Esophagus muscularis mucosa (tissue), 4 donors: ENCODE measurements around the gene PLA2G4F. TPM values are rescaled to one million over a fixed set of nuclear protein-coding genes. Genes with fewer than 3 reads are reported as not detected.

ENCODE experiments used
- DNase-seq: peaks from one replicate; pipeline ENCODE4 v3.0.0-alpha.2; 2017; ENCODE audit errors: extremely low spot score
- H3K27ac ChIP-seq, 4 donors: fragments of 200-600 bp; sonication (generic); replicated peaks in 1 of 4; 1 replicate in 3 of 4; 2 replicates in 1 of 4; pipeline ENCODE4 v1.5.1; 2016 to 2019; ENCODE audit warnings: mild to moderate bottlenecking in 1 of 4
- H3K27me3 ChIP-seq, 4 donors: fragments of 200-600 bp; sonication (generic); one replicate each; pipeline versions ENCODE4 v1.5.1 to v1.6.0; 2016 to 2019
- H3K36me3 ChIP-seq, 4 donors: fragments of 200-600 bp; sonication (generic); one replicate each; pipeline ENCODE4 v1.5.1; 2016 to 2019
- H3K4me1 ChIP-seq, 4 donors: fragments of 200-600 bp; sonication (generic); one replicate each; pipeline ENCODE4 v1.5.1; 2016 to 2019
- H3K4me3 ChIP-seq, 4 donors: fragments of 200-600 bp; sonication (generic); 1 replicate in 2 of 4; 2 replicates in 2 of 4; pipeline ENCODE4 v1.5.1; 2016 to 2019; ENCODE audit warnings: mild to moderate bottlenecking in 4 of 4, moderate library complexity in 1 of 4
- H3K9me3 ChIP-seq, 4 donors: fragments of 200-600 bp; sonication (generic); 1 replicate in 3 of 4; 2 replicates in 1 of 4; pipeline ENCODE4 v1.5.1; 2016 to 2019
- CTCF ChIP-seq, 3 experiments: fragments of 200-600 bp in 2 of 3; fragments of 450-650 bp in 1 of 3; sonication (generic) in 2 of 3; IDR thresholded peaks; one replicate each; pipeline ENCODE4 v1.5.1; 2017 to 2019; ENCODE audit warnings: antibody characterized with exemption in 3 of 3, mild to moderate bottlenecking in 2 of 3, moderate library complexity in 1 of 3
- EP300 ChIP-seq: sonication (generic); formaldehyde crosslinking; IDR thresholded peaks from one replicate; pipeline ENCODE4 v1.6.1; 2017; ENCODE audit warnings: antibody characterized with exemption
- POLR2A ChIP-seq: fragments of 450-650 bp; IDR thresholded peaks from one replicate; pipeline ENCODE4 v1.6.1; 2017; ENCODE audit warnings: antibody characterized with exemption, moderate library complexity, mild to moderate bottlenecking, low read depth
- POLR2AphosphoS5 ChIP-seq, 2 donors: sonication (generic); formaldehyde crosslinking; IDR thresholded peaks; one replicate each; pipeline ENCODE4 v1.6.1; 2017; ENCODE audit warnings: antibody characterized with exemption in 2 of 2
- WGBS: methylation state at CpG from one replicate; pipeline ENCODE4 v1.1.5; 2018; 5-methylcytosine and 5-hydroxymethylcytosine counted together
- intact Hi-C: fragments of 100-400 bp; cut with DNase I; formaldehyde crosslinking; loops from one replicate; pipeline ENCODE4 v1.15.1; 2023
- total RNA-seq, 4 donors: library from RNA; depleted of rRNA; stranded (reverse); fragments of >200 nt; gene quantifications; one replicate each; pipeline versions ENCODE4 v1.1.0 to v1.2.1, GENCODE V29; 2016

PLA2G4F gene
- total RNA-seq, 4 donors from 2014 or later, result 0.11 TPM; not detected in 3

DNA sequence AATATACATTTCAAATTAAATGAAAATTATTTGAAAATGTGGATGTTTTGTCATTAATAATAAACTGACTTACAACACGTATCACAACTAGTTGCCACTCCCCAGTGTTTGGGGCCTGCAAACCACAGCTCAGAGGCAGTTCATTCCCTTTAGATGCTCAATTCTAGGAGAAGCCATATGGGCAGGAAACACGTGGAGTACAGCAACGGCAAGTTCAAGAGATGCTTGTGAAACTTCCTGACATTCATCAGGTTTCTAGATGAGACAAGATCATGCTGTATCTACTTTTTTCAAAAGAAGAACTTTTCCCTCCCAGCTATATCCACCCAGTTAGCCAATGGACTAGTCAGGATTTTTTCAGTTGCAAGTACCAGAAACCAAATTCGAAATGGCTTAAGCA lies 44.5 kb downstream of the PLA2G4F start:
- H3K27ac ChIP-seq, result no peak overlapping the region
- peaks cover 0 to 4% (median 2%) of the 10 kb centered on the region in 4 donors for H3K9me3 ChIP-seq
- intact Hi-C loops, result no loop called here
- peaks cover 0 to 5% (median 0%) of the 10 kb centered on the region in 4 donors for H3K27me3 ChIP-seq
- WGBS, result 60% methylated on average over 4 of the region's 4 CpGs
- H3K36me3 ChIP-seq, result no peaks in the 10 kb centered on the region
- DNase-seq, result no peak
- H3K4me3 ChIP-seq, result no peak overlapping the region
- no peaks in the 10 kb centered on the region for H3K4me1 ChIP-seq
- TF ChIP-seq EP300, result no peak

DNA sequence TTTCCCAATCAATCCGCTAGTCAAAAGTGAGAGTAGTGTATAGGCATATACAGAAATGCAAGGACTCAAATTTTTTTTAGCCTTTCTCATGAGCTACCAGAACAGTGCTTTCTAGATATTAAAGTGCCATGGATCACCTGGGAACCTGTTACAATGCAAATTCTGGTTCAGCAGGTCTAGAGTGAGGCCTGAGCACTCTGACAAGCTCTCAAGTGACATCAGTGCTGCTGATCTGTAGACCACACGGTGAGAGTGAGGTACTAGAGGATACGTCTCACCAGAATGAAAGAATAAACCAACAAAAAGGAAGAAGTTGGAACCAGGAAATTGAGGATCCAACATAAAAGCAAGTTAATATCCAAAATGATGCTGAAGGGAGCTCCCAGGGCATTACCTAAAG lies 46.1 kb downstream of the PLA2G4F start:
- intact Hi-C loops, result no loop called here
- no peaks in the 10 kb centered on the region for H3K36me3 ChIP-seq
- TF ChIP-seq EP300 (no peak), POLR2AphosphoS5 (IDR thresholded peaks at IDR 0.05) (no peak), CTCF (IDR thresholded peaks at IDR 0.05) (no peak), POLR2A (no peak)
- H3K9me3 ChIP-seq, result no peaks in the 10 kb centered on the region
- no peak overlapping the region for H3K27ac ChIP-seq
- no peak overlapping the region for H3K4me3 ChIP-seq
- WGBS, result 61% methylated on average over 3 of the region's 3 CpGs
- no peaks in the 10 kb centered on the region for H3K4me1 ChIP-seq
- no peak for DNase-seq
- peaks cover 0 to 5% (median 0%) of the 10 kb centered on the region in 4 donors for H3K27me3 ChIP-seq

DNA sequence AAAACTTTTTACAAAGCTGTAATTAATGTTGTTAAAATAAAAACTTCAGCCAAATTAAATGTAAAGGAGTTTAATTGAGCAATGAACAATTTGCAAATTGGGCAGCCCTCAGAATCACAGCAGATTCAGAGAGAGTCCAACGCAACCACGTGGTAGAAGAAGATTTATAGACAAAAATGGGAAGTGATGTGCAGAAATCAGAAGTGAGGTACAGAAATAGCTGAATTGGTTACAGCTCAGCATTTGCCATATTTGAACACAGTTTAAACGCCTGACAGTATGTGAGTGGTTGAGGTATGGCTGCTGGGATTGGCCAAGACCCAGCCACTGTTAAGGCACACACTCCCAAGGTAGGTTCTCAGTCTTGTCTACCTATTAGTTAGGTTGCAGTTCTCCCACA lies 47.6 kb downstream of the PLA2G4F start:
- Histone ChIP-seq H3K4me3 (no peak overlapping the region), H3K27me3 (peaks cover 0 to 5% (median 0%) of the 10 kb centered on the region in 4 donors), H3K9me3 (no peaks in the 10 kb centered on the region), H3K4me1 (no peaks in the 10 kb centered on the region), H3K36me3 (no peaks in the 10 kb centered on the region), H3K27ac (no peak overlapping the region)
- 78% methylated on average over 3 of the region's 3 CpGs for WGBS
- no peak for DNase-seq
- intact Hi-C loops, result no loop called here
- no peak for TF ChIP-seq CTCF (IDR thresholded peaks at IDR 0.05)
- TF ChIP-seq EP300, result no peak
- TF ChIP-seq POLR2A, result no peak
- TF ChIP-seq POLR2AphosphoS5 (IDR thresholded peaks at IDR 0.05), result no peak

DNA sequence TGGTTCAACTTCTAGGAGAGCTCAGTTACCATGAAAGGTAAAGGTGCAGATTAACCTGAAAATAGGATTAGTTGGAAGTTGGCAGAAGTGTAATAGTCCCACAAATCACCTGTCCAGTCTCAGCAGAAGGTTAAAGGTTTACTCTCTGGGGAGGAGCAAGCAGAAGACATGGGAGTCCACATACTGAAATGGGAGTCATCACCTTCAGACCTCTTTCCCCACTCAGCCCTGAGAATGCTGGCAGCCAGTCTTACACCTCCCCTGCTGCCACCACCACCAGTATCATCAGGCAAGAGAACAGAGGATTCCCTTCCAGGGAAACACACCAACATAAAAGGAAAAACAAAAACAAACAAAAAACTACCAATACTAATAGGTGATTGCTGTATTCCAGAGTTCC lies 48.2 kb downstream of the PLA2G4F start:
- intact Hi-C loops, result no loop called here
- H3K4me1 ChIP-seq, result no peaks in the 10 kb centered on the region
- TF ChIP-seq CTCF (IDR thresholded peaks at IDR 0.05) (no peak), POLR2A (no peak), EP300 (no peak), POLR2AphosphoS5 (IDR thresholded peaks at IDR 0.05) (no peak)

DNA sequence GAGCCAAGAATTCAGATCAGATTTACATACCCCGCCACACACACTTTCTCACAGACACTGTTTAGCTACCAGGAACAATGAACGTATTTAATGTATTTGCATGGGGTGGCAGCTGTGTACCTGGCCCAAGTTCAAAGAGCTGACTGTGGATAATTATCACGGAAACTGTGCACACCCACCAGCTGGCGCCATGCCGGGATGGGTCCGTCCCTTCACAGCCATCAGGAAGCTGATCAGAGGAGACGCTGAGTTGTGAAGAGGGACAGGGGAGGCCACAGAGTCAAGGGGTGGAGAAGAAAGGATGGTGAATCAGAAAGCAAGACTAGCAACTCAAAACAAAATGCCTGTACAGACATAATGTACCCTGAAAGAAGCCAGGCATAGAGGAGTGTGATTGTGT lies 49.0 kb downstream of the PLA2G4F start:
- Histone ChIP-seq H3K4me1 (no peaks in the 10 kb centered on the region), H3K27me3 (peaks cover 0 to 5% (median 0%) of the 10 kb centered on the region in 4 donors), H3K36me3 (no peaks in the 10 kb centered on the region), H3K9me3 (no peaks in the 10 kb centered on the region), H3K4me3 (no peak overlapping the region), H3K27ac (no peak overlapping the region)
- intact Hi-C loops, result no loop called here
- WGBS, result 56% methylated on average over 7 of the region's 7 CpGs
- DNase-seq, result no peak
- TF ChIP-seq CTCF (IDR thresholded peaks at IDR 0.05) (no peak), POLR2A (no peak), POLR2AphosphoS5 (IDR thresholded peaks at IDR 0.05) (no peak), EP300 (no peak)

More for the DNA sequence above, 48.2 kb downstream of the PLA2G4F start:
- Histone ChIP-seq H3K27ac (no peak overlapping the region), H3K9me3 (no peaks in the 10 kb centered on the region), H3K27me3 (peaks cover 0 to 5% (median 0%) of the 10 kb centered on the region in 4 donors), H3K4me3 (no peak overlapping the region), H3K36me3 (no peaks in the 10 kb centered on the region)
- no peak for DNase-seq
